ENCODE data around the gene PARD3.
"Not testable (repeated sequence)": the region's sequence is repeated elsewhere in the genome, so short reads cannot be mapped to it uniquely, and the experiment has no call there.

- not testable (repeated sequence) for TF ChIP-seq CTCF (IDR thresholded peaks at IDR 0.05; ENCODE audit: poor library complexity); EZH2 (IDR thresholded peaks at IDR 0.05; ENCODE audit: borderline replicate concordance)
These were observed 64.3 kb downstream of the PARD3 start for GRCh38 chr10:34750795-34751194.
